ENCODE results near the gene HVCN1.

GRCh38 chr12:110688446-110689280 is at the start of gene HVCN1:
- TF ChIP-seq, protein P1, sequence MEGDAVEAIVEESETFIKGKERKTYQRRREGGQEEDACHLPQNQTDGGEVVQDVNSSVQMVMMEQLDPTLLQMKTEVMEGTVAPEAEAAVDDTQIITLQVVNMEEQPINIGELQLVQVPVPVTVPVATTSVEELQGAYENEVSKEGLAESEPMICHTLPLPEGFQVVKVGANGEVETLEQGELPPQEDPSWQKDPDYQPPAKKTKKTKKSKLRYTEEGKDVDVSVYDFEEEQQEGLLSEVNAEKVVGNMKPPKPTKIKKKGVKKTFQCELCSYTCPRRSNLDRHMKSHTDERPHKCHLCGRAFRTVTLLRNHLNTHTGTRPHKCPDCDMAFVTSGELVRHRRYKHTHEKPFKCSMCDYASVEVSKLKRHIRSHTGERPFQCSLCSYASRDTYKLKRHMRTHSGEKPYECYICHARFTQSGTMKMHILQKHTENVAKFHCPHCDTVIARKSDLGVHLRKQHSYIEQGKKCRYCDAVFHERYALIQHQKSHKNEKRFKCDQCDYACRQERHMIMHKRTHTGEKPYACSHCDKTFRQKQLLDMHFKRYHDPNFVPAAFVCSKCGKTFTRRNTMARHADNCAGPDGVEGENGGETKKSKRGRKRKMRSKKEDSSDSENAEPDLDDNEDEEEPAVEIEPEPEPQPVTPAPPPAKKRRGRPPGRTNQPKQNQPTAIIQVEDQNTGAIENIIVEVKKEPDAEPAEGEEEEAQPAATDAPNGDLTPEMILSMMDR (IDR thresholded peaks at IDR 0.05): no peak
- no peak for TF ChIP-seq EZH2 (IDR thresholded peaks at IDR 0.05; ENCODE audit: borderline replicate concordance, insufficient read depth, low read depth, low read length, poor library complexity, severe bottlenecking)
